ENCODE measurements around the gene IL15.

Gene IL15

GRCh38 chr4:141771889-141772830 is 135.8 kb downstream of the IL15 start:
- no peak for DNase-seq (ENCODE audit: low read depth, low spot score)

- no peak for DNase-seq (ENCODE audit: low read depth, low spot score)
These were observed 136.5 kb downstream of the IL15 start for GRCh38 chr4:141772838-141773237.

DNA sequence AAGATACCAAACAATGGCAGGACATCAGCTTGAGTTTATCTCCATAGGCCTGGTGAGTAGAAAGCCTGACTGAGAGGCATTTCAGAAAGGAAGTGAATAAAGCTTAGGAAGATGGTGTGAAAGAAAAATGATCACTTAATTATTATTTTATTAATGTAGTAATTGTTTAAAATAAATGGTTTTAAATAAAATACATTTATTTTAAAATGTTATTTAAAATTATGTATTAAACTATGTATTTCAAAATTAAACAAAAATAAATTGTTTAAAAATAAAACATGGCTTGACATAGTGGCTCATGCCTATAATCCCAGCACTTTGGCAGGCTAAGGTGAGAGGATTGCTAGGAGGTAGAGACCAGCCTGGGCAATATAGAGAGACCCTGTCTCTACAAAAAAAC is 145.8 kb downstream of the IL15 start:
- DNase-seq (ENCODE audit: low read depth, low spot score), result no peak
